NCI-H526 treated with DMSO at 0.1 percent for 48 hours (cell line): ENCODE results near the gene IGFBP5.
A peak's percentile ranks its signal among the peaks of the same experiment; 100 is the strongest.

Experiments
- DNase-seq: peaks from one replicate; lab custom pipeline; 2025; lab: John Stamatoyannopoulos, UW

IGFBP5 gene

DNA sequence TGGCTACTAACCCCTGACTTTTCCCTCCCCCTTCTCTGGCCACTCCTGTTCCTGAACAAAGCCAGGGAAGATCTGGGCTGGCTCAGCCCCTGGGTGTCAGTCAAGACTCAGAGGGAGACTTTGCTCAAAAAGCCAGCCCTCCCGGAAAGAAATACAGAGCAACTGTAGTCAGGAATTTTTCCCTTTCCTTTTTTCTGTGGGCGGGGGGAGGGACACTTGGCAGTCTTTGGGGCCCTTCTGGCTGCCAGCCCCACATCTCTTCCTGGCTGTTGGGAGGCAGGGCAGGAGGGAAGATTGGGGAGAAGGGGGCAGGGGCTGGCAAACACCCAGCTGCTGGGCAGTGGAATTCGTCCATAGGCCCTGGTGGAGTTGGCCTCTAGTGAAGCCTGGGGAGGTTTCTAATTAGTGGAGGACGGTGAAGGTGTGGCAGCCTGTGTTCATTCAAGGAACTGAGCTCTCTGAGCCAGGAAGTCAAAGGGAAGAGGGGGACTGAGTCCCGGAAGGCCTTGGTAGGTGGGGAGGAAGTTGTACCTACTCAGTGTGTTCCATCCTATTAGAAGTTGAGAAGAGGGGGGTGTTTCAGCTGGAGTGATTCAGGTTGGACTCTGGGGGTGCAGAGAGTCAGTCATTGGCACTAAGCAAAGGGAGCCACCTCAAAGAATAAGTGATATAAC is 51.2 kb downstream of the IGFBP5 start:
- DNase-seq, result no peak

DNA sequence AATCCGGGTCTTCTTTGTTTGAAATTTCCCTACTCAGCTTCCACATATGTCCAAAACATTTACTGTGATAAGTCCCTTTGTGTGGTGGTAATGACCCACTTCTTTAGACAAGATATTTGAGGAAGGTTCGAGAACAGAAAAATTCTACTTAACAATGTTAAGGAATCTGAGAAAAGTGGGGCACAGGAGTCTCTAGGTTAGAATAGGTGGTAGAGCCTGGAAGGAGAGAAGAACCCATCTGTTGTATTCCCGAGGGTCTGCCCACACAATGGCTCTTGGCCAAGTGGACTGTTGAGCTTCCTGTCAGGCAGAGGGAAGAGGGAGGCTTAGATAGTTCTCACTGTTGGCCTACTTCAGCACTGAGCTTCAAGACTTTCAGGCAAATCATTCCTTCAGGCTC is 57.9 kb downstream of the IGFBP5 start:
- no peak for DNase-seq

DNA sequence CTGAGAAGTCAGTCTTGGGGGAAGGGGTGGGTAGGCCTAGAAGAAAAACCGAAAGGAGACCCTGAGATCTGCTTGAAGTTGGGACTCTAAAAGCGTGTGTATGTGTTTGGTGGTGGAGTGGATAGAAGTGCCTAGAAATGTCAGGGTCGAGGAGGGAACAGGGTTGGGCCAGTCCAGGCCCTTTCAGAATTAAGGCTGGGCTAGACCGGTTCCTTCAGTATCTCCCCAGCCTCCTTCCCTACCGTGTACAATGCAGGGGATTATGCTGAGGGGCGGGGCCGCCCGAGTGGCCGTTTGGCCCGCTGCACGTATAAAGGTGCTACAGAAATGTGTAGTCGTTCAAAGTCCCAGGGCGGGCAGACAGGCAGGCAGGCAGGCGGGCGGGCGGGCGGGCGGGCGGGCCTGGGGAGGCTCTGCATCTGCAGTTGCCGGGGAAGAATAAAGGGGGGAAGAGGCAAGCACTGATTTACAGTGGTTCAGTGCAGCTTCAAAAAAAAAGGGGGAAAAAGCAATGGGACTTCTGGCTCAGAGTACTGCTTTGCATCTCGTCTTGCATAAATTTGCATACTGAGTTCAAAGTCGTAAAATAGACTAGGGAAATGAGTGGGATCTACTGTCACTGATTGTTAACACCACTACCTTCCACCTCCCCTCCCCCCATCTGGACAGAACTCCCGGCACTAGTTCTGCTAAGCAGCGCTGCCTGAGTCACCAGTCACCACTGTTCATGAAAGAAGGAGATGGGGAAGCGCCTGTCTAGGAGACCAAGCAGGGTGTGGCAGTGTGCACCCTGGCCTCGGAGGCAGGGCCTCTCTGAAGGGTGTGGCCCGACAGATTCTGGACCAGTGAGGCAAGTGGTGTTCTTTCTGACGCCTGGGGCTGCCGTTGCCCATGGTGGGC is 58.5 kb downstream of the IGFBP5 start:
- peak; percentile 98 for DNase-seq

DNA sequence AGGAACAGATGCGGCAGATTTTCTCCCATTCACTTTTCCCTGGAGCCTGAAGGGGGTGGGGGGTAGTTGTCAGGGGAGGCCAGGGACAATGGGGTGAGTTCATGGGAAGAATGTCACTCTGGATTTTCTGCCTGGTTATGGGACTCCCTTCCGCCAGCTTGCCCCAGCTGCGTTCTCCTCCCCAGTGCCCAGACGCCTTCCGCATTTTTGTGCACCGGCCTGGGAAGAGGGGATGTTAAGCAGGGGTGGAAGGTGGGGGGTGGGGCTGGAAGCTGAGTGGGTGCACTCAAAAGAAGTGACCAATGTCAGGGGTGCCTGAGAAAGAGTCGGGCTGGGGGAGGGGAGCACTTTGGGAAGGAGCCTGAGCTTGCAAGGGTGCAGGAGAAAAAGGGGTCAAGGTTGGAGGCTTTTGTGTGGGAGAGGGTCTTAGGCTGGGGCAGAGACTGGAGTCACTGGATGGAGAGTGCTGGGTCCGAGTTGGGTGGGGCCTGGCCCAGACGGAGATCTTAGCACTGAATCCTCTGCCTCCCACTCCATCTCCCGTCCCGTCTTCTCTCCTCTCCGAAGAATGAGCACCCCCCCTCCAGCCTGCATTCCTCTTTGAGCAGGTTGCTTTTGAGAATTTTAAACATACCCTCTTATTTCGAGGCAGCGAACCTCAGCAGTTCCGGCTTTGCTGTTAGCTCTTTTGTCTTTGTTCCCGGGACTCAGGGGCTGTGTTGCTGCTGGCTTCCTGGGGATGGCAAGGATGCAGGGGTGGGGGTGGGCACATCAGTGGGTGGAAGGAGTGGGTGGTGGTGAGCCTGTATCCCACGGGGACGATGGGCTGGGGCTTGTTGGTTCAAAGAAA is 59.4 kb downstream of the IGFBP5 start:
- DNase-seq, result no peak

DNA sequence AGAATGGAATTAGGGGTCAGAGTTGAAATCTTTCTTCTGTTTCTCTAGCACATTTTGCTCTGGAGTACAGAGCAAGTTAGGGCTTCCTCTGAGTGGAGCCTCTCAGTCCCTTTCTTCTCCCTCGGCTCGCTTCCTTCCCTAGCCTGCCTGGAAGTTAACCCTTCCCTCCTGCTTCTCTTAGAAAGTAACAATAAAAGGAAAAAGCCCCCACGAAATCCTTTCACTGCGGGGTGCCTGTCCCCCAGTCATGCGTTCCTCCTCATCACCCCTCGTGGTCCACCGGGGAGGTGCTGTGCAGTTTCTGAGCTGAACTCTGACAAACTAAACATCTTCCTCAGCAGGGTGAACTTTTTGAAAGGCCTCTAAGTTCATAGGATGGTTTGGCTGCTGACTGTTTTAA is 60.2 kb downstream of the IGFBP5 start:
- DNase-seq, result no peak

DNA sequence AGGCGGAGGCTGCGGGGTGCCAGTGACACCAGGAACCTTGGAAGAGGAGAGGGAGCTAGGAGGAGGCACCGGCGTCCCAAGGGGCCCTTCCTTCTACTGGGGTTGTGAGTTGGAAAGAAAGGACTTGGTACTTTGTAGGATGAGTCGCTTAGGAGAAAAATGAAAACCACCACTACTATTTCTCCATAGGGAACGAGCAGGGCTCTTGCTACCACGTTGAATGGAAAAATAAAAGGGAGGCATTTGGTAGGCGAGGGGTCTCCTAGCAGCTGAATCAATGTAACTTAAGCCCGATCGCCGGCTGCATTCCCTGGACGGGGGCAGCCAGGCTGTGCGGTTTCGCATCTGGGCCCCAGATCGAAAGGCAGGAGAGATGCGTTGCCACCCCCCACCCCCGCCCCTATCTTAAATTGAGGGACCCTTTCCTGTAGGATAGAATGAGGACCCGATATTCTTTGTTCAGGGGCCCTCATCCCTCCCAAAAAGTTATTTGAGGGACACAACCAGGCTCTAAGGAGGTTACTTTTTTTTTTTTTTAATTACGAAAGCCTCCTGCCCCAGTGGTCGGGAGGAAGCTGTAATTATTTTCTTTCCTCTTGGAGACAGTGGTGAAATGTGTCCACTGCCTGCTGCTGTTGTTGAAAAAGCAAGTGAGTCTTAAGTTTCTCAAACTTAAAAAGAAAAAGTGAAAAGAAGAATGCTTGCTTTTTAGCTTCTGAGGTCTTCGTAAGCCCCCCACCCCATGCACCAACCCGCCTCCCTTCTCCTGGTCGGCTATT is 60.8 kb downstream of the IGFBP5 start:
- no peak for DNase-seq

DNA sequence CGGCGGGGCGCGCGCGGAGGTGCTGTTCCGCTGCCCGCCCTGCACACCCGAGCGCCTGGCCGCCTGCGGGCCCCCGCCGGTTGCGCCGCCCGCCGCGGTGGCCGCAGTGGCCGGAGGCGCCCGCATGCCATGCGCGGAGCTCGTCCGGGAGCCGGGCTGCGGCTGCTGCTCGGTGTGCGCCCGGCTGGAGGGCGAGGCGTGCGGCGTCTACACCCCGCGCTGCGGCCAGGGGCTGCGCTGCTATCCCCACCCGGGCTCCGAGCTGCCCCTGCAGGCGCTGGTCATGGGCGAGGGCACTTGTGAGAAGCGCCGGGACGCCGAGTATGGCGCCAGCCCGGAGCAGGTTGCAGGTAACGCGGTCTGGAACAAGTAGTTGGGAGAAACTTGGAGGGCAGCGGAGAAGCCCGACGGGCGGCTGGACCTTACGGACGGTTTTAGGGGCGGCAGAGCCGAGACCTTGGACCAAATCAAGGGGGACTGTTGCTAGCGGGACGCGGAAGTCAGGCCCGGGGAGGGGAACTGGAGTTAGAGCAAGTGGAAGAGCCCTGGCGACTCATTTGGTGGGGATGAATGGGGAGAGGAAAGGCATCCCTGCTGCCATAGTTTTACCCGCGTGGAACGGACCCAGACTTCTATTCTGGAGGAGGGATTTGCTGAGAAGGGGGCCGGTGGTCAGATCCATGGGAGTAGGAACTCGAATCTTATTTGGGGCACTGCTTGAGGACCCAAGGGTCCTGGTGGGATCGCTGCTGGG is 61.6 kb downstream of the IGFBP5 start:
- DNase-seq, result peak; percentile 19

DNA sequence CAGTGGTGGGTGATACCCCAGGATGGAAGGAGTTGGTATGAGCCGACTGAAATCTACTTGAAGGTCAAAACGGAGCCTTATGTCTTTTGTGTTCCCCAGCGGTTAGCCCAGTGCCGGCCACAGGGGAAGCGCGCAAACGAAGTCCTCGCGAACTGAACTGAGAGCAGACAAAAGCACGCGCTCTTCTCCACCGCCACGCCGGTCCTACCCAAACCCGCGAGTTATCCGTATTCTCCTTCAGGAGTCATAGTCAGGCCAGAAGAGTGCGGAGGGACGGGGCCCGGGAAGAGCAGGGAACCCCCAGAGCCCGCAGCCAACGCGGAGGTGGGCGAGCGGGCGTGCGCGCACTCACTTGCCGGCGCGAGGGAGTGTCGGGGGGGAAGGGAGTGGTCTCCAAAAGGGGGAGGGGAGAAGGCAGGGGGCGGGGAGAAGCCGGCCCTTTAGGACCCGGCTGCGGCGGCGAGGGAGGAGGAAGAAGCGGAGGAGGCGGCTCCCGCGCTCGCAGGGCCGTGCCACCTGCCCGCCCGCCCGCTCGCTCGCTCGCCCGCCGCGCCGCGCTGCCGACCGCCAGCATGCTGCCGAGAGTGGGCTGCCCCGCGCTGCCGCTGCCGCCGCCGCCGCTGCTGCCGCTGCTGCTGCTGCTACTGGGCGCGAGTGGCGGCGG is 62.3 kb downstream of the IGFBP5 start, which contains the start of gene IGFBP2:
Gene IGFBP2, plus strand, starts transcription at position 469 of the 664 bp plus-strand sequence. Its CDS starts 104 bp downstream, at position 573.
- DNase-seq, result peak; percentile 17

DNA sequence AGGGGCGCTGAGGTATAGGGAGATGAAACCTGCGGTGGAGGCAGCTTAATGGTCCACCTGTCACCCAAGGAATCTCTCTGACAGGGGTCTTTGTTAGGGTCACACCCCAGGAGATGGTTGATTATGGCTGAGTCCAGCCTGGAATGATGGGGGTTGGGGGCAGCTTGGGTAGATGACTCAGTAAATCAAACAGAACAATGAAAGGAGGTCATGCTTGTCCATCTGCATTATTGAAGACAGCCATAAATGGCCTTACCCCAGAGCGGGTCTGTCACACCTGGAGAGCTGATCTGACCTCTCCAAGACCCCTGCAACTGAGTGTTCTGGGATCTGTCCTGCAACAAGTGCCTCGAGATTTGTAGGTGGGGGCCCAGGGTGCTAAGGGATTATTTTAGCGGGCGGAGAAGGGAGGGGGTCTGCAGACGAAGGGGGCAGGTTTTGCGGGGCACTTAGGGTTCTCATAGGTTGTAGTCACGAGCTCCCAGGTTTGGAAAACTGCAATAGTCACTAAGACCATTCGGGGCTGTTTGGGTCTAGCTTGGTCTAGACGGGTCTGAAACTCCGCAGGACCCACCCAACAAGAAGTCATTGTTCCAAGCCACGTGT is 62.9 kb downstream of the IGFBP5 start:
- no peak for DNase-seq

DNA sequence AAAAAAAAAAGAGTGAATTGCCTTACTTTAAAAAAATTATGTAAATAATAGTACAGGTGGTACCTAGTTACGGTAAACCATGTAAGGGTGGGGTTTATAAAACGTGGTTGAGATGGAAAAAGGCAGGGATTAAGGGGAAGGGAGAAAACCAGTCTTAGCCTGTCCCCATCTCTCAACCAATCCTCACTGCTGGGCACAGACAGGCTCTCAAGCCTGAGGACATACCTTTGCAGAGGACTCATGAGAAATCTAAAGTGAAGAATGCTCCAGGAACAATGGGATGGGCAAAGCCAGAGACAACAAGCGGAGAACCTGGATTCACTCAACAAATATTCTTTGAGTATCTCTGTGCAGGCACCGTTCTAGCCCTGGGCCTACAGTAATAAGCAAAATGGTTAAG is 65.6 kb downstream of the IGFBP5 start:
- DNase-seq, result no peak

DNA sequence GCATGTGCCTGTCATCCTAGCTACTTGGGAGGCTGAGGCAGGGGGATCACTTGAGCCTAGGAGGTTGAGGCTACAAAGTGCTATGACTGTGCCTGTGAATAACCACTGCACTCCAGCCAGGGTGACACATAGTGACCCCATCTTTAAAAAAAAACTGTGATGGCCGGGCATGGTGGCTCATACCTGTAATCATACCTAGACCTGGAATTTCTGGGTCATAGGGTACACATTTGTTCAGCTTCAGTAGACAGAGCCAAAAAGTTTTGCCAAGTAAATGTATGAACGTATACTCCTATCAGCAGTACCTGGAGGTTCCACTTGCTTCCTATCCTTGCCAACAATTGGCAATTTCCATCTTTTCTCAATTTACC is 68.5 kb downstream of the IGFBP5 start:
- DNase-seq, result no peak

DNA sequence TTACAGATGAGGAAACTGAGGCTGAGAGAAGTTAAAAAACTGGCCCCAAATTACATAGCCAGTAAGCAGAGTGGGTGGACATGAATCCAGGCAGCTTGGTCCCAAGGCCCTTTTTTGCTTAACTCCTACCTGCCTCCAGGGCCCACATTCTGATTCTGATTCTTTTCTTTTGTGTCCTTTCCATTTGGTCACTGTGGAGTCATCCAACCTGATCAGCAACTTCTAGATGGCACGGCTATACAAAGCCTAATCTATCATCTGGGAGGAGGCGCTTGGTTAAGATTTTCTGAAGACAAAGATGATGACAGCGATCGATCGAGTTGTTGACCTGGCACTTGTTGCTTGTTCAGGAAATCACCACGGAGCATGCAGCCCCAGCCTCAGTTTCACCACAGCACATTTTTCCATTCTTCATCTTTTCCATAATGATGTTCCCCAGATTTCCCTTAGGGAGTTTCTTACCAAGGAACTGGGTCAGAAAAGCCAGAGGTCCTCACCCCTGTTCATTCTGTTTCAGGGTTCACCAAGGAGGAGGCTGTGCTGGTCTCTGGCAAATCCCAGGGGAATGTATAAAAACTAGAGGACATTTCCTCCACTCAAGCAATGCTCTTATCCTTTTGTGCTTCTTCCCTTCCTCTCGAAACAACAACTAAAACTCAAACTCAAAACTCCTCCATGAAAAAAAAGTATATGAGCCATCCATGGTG is 69.0 kb downstream of the IGFBP5 start:
- DNase-seq, result no peak

DNA sequence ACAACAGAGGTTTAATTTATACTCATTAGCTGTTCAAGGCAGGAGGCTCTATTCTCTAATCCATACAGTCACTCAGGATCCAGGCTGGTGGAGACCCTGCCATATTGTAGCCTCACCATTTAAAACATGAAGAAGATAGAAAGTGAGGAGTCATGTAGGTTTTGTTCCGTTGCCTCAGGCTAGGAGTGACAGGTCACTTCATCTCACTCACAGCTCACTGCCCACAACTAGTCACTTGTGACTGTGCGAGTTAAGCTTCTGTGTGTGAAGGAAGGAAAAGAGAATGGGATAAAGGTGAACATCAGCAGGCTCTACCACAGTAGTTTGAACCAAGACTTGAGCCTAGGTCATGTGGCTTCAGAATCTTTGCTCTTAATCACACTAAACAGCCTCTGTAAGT is 71.1 kb downstream of the IGFBP5 start:
- DNase-seq, result no peak

DNA sequence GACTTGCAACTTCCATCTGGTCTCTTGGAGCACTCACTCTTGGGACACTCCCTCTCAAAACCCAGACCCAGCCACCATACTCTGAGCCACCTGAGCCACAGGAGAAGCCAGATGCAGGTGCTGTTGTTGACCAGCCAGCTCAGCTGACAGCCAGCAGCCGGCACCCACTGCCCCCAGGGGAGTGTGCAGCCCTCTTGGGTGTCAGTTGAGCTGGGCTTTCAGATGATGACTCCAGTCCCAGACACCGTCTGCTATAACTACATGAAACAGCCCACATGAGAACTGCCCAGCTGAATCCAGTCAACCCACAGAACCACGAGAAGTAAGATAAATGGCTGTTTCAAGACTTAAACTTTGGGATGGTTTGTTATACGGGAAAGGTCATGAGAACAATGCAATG is 72.8 kb downstream of the IGFBP5 start:
- no peak for DNase-seq
